ENCODE measurements around the gene TFDP1.

TFDP1 gene

GRCh38 chr13:113595131-113595530, 10.6 kb downstream of the TFDP1 start:
- DNase-seq, result no peak

DNA sequence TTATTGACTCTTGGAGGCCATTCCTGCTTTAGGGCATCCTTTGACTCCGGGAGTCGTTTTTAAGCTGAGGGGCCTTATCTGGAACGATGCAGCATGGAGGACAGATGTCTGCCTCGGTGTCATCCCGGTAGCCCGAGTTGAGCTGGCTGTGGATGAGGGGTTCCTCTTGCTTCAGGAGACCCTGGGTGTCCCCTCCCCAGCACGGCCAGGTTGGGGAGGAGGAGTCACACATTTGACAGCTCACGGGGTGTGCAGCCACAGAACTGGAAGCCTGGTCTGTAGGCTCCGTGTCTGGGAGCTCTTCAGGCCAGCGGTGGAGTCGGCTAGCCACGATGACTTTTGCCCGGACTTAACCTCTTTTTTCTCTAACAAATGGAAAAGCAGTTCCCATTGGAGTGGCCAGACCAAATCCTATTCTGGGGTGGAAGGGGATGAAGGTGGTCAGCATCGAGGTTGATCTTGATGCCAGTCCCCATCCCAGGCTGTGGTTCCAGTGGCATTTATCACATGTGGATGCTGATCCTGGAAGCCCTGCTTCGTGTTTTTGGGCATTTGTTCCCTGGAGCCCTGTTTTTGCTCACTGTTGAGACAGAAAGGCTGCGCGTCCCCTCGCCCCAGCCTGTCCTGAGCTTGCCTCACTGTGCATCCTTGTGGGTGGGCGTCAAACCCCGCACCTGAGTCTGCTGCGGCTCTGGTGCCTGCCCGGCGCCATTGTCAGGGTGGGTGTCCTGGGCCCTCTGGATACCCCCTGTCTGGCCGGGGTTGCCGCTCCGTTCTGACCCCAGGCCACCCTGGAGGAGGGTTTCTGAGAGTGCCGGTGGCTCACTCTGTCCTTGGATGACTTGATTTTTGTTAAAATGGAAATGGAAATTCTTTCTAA, 12.0 kb downstream of the TFDP1 start:
- no peak for DNase-seq

- DNase-seq, result no peak
These were observed 13.0 kb downstream of the TFDP1 start for GRCh38 chr13:113597391-113598080.

- DNase-seq, result no peak
These were observed 13.5 kb downstream of the TFDP1 start for GRCh38 chr13:113598081-113598410.

DNA sequence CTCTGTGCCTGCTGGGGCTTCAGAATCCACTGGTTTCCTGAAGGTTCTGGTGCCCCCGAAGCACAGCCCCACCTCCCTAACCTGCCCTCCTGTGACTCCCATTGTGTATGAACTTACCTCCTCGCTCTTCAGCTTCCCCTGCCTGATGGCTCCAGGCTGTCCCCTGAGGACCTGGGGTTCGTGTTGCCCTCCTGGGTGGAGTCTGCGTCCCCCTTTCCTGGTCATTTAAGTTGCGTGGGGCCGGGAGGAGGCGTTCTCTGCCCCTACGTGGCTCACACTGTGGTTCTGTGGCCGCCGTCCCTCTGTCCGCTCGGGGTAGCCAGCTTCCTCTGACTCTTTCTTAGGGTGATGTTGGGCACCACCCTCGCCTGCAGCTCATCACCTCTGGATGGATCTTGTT, 13.9 kb downstream of the TFDP1 start:
- no peak for DNase-seq

- DNase-seq, result no peak
These were observed 14.8 kb downstream of the TFDP1 start for GRCh38 chr13:113599391-113599790.

- no peak for DNase-seq
These were observed 16.9 kb downstream of the TFDP1 start for GRCh38 chr13:113601166-113602070.

- DNase-seq, result no peak
These were observed 17.9 kb downstream of the TFDP1 start for GRCh38 chr13:113602291-113602988.

DNA sequence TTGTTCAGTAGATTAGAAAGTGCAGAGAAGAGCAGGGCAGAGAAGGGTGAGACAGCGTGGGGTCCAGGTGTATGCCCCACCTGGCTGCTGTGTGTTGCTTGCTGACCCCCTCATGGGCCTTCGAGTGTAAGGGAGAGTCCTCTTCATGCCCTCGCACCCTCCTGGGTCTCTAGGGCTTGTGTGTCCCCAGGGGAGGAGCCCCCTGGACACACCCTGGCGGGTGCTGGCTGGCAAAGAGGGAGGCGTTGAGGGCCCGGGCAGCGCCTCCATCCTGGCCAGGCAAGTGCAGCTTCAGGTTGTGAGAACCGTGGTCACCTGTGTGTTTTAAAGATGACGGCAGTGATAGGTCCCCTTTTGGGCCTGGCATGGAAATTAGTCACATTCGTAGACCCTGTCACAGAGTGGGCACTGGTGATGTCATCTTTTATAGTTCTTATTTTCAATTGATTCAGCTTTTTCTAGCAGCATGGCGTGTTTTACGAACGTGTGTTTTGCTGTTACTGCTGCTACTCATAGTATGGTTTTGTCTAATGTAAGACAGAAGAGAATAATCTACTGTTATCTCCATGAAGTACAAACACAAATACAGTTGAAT, 18.7 kb downstream of the TFDP1 start:
- no peak for DNase-seq

- no peak for DNase-seq
These were observed 19.6 kb downstream of the TFDP1 start for GRCh38 chr13:113604186-113604585.

- no peak for DNase-seq
These were observed 20.9 kb downstream of the TFDP1 start for GRCh38 chr13:113605461-113605860.

GRCh38 chr13:113605866-113606438, 21.4 kb downstream of the TFDP1 start:
- DNase-seq, result no peak

DNA sequence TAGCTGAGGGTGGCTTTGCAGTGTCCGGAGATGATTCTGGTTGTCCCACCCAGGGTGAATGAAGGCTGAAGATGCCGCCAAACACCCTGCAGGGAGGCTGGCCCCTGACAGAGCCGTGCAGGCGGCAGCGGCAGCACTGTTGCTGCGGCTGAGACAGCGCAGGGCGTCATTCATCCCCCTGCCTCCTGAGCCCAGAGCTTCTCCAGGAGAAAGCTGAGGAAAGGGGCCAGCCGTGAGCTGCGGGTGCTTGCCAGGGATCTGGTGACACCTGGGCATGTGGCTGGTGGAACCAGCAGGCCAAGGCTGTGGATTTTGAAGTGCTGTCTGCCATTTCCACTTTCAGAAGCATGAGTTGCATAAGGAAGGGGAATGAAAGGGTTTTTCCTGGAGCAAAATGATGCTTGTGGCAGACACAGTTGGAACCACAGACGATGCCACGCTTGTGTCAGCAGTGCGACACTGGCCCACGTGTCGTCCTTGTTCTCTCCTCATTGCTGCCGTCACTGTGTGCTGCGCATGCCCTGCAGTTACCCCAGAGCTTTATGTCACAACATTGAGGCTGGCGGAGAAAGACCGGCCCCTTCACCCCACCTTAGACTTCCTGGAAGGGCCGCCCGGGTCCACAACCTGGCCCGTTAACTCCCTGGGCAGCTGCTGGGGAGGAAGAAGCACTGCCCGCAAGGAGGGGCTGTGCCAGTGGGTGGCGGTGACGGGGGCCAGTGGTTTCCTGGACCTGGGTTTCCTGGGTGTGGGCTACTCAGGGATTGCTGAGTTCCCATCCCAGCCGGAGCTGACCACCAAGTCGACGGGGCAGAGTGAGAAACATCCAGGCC, 22.7 kb downstream of the TFDP1 start:
- peak in 5 of 56 donors; percentile 4 to 46 (median 17) for DNase-seq

- DNase-seq, result no peak
These were observed 23.5 kb downstream of the TFDP1 start for GRCh38 chr13:113607889-113608635.

- DNase-seq, result no peak
These were observed 24.5 kb downstream of the TFDP1 start for GRCh38 chr13:113608967-113609533.

GRCh38 chr13:113609616-113610015, 25.1 kb downstream of the TFDP1 start:
- no peak for DNase-seq

DNA sequence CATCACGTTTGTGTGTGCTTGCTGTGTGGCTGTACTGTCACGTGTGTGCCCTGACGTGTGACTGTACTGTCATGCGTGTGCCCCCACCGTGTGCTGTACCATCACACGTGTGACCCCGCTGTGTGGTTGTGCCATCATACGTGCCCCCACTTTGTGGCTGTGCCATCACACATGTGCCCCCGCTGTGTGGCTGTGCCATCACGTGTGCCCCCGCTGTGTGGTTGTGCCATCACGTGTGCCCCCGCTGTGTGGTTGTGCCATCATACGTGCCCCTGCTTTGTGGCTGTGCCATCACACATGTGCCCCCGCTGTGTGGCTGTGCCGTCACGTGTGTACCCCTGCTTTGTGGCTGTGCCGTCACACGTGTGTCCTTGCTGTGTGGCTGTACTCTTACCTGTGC, 25.7 kb downstream of the TFDP1 start:
- no peak for DNase-seq

DNA sequence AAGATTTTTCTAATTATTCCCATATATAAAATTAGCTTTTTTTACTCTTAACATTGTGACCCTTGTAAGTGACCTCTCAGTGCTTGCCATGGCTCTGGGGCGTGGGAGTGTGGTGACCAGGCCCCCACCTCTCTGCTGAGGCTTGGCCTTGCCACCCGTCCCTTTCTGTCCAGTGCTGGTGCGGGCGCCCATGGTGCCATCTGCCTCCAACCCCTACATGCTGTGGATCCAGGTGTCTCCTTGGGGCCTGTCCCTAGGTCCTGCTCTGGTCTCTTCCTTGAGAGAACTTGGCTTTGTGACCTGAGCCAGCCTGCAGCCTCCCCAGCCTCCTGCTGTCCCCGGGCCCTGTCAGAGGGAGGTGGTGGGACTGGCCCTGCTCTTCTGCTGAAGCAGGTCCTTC, 27.4 kb downstream of the TFDP1 start:
- DNase-seq, result no peak

Data from nucleus accumbens (tissue), 56 donors.